Bronchial epithelial cell (primary cell): Measurements from ENCODE around the gene TSHZ3. TPM values are rescaled to one million over a fixed set of nuclear protein-coding genes. Genes with fewer than 3 reads are reported as not detected.

Experiments
- DNase-seq: peaks from one replicate; pipeline ENCODE4 v3.0.0-alpha.2; 2010; ENCODE audit warnings: low read depth
- FAIRE-seq: peaks from 2 replicates; lab custom pipeline; 2011; peaks lifted over from hg19 to GRCh38; lab: Jason Lieb, UNC
- H3K27me3 ChIP-seq: 2 replicates; pipeline ENCODE4 v1.5.1; 2011; ENCODE audit warnings: low read length; ENCODE audit not compliant: control insufficient read depth, insufficient read depth
- H3K36me3 ChIP-seq: 2 replicates; pipeline ENCODE4 v1.5.1; 2011; ENCODE audit warnings: low read length; ENCODE audit not compliant: control insufficient read depth, insufficient read depth
- H3K4me3 ChIP-seq: 2 replicates; pipeline ENCODE4 v1.5.1; 2011; ENCODE audit warnings: mild to moderate bottlenecking, low read depth, low read length, control low read depth
- CTCF ChIP-seq: IDR thresholded peaks from 2 replicates; pipeline ENCODE4 v1.5.1; 2011; ENCODE audit warnings: mild to moderate bottlenecking, moderate library complexity, low read length, control low read depth, inconsistent platforms; ENCODE audit not compliant: insufficient read depth, severe bottlenecking
- total RNA-seq: library from RNA; depleted of rRNA; stranded (reverse); fragments of >200 nt; gene quantifications from 2 replicates; pipeline ENCODE4 v1.2.1, GENCODE V29; 2014

Gene TSHZ3
- total RNA-seq, 1 donor from 2014 or later, result 1.6 TPM

- no peaks in the 10 kb centered on the region for H3K27me3 ChIP-seq
- H3K36me3 ChIP-seq, result no peaks in the 10 kb centered on the region
- FAIRE-seq, result no peak
- no peak overlapping the region for H3K4me3 ChIP-seq
- no peak for TF ChIP-seq CTCF
- peak; percentile 27 for DNase-seq
Measured at GRCh38 chr19:31253526-31254179, 95.6 kb downstream of the TSHZ3 start.

GRCh38 chr19:31252441-31252840 lies 96.8 kb downstream of the TSHZ3 start:
- Histone ChIP-seq H3K4me3 (no peak overlapping the region), H3K27me3 (no peaks in the 10 kb centered on the region), H3K36me3 (no peaks in the 10 kb centered on the region)
- no peak for TF ChIP-seq CTCF
- no peak for DNase-seq
- FAIRE-seq, result no peak

GRCh38 chr19:31249217-31249616 lies 100.0 kb downstream of the TSHZ3 start:
- no peaks in the 10 kb centered on the region for H3K36me3 ChIP-seq
- FAIRE-seq, result no peak
- TF ChIP-seq CTCF, result peak; percentile 32
- no peak for DNase-seq
- H3K4me3 ChIP-seq, result no peak overlapping the region
- no peaks in the 10 kb centered on the region for H3K27me3 ChIP-seq

- FAIRE-seq, result no peak
- no peak for TF ChIP-seq CTCF
- H3K36me3 ChIP-seq, result no peaks in the 10 kb centered on the region
- H3K27me3 ChIP-seq, result no peaks in the 10 kb centered on the region
- H3K4me3 ChIP-seq, result no peak overlapping the region
- DNase-seq, result peak; percentile 89
Measured at GRCh38 chr19:31235806-31236205, 113.4 kb downstream of the TSHZ3 start.

- DNase-seq (no peak), FAIRE-seq (no peak)
- Histone ChIP-seq H3K27me3 (no peaks in the 10 kb centered on the region), H3K4me3 (no peak overlapping the region), H3K36me3 (no peaks in the 10 kb centered on the region)
- no peak for TF ChIP-seq CTCF
Measured at GRCh38 chr19:31233295-31233800, 115.9 kb downstream of the TSHZ3 start.

- FAIRE-seq, result no peak
- Histone ChIP-seq H3K36me3 (no peaks in the 10 kb centered on the region), H3K4me3 (no peak overlapping the region), H3K27me3 (no peaks in the 10 kb centered on the region)
- DNase-seq, result peak; percentile 62
- no peak for TF ChIP-seq CTCF
Measured at GRCh38 chr19:31232871-31233270, 116.4 kb downstream of the TSHZ3 start.
